ENCODE results near the gene LRRC26.
"Not testable (repeated sequence)": the region's sequence is repeated elsewhere in the genome, so short reads cannot be mapped to it uniquely, and the experiment has no call there.

LRRC26 gene

GRCh38 chr9:137126786-137127185 lies 43.1 kb downstream of the LRRC26 start:
- no peaks in the 10 kb centered on the region for H4K20me1 ChIP-seq (ENCODE audit: insufficient read depth, low read length)

GRCh38 chr9:137123952-137124462 lies 45.8 kb downstream of the LRRC26 start:
- H2AFZ ChIP-seq (ENCODE audit: low read length); H3K79me2 ChIP-seq (ENCODE audit: insufficient read depth, low read length); H3K4me3 ChIP-seq (ENCODE audit: low read depth, low read length, poor library complexity, severe bottlenecking); H3K9me3 ChIP-seq (ENCODE audit: low read length); H3K4me2 ChIP-seq (ENCODE audit: low read length); H4K20me1 ChIP-seq (ENCODE audit: insufficient read depth, low read length); H3K9ac ChIP-seq (ENCODE audit: low read length); H3K27me3 ChIP-seq (ENCODE audit: insufficient read depth, low read length); H3K36me3 ChIP-seq (ENCODE audit: insufficient read depth, low read length); H3F3A ChIP-seq (ENCODE audit: insufficient read depth, low read length); H3K9me2 ChIP-seq (ENCODE audit: low read depth, low read length): not testable (repeated sequence)
- Histone ChIP-seq H3K27ac (ENCODE audit: low read depth, low read length, poor library complexity, severe bottlenecking) (peak overlapping the region; percentile 85), H3K4me1 (ENCODE audit: insufficient read depth, low read length, severe bottlenecking) (peaks cover 64% of the 10 kb centered on the region)

More at GRCh38 chr9:137126786-137127185, 43.1 kb downstream of the LRRC26 start:
- no peaks in the 10 kb centered on the region for H3K9me3 ChIP-seq (ENCODE audit: low read length)
- H3K36me3 ChIP-seq (ENCODE audit: insufficient read depth, low read length) = no peaks in the 10 kb centered on the region
- H2AFZ ChIP-seq (ENCODE audit: low read length) = no peak overlapping the region
- peak overlapping the region; percentile 96 for H3K4me2 ChIP-seq (ENCODE audit: low read length)
- 0 out of 2 replicates have a peak, but pooled peaks cover 6% of the 10 kb centered on the region for H3K79me2 ChIP-seq (ENCODE audit: insufficient read depth, low read length)
- H3K27me3 ChIP-seq (ENCODE audit: insufficient read depth, low read length) = no peaks in the 10 kb centered on the region
- peak overlapping the region; percentile 86 for H3K9ac ChIP-seq (ENCODE audit: low read length)
- no peaks in the 10 kb centered on the region for H3F3A ChIP-seq (ENCODE audit: insufficient read depth, low read length)
- TF ChIP-seq CTCF (IDR thresholded peaks at IDR 0.05; ENCODE audit: low read length) (no peak), EZH2 (IDR thresholded peaks at IDR 0.05; ENCODE audit: borderline replicate concordance, low read length) (no peak)
- no peaks in the 10 kb centered on the region for H3K9me2 ChIP-seq (ENCODE audit: low read depth, low read length)
- H3K4me1 ChIP-seq (ENCODE audit: insufficient read depth, low read length, severe bottlenecking) = peaks cover 57% of the 10 kb centered on the region
- peak overlapping the region; percentile 90 for H3K27ac ChIP-seq (ENCODE audit: low read depth, low read length, poor library complexity, severe bottlenecking)
- peak overlapping the region; percentile 85 for H3K4me3 ChIP-seq (ENCODE audit: low read depth, low read length, poor library complexity, severe bottlenecking)

- no peak for TF ChIP-seq EZH2 (IDR thresholded peaks at IDR 0.05; ENCODE audit: borderline replicate concordance, low read length)
- no peak overlapping the region for H3K9ac ChIP-seq (ENCODE audit: low read length)
- H3F3A ChIP-seq (ENCODE audit: insufficient read depth, low read length) = no peaks in the 10 kb centered on the region
- H3K79me2 ChIP-seq (ENCODE audit: insufficient read depth, low read length) = 0 out of 2 replicates have a peak, but pooled peaks cover 6% of the 10 kb centered on the region
- no peaks in the 10 kb centered on the region for H3K27me3 ChIP-seq (ENCODE audit: insufficient read depth, low read length)
- H3K4me2 ChIP-seq (ENCODE audit: low read length) = peak overlapping the region; percentile 3; the same call in 1 of the 2 replicates
- H3K4me1 ChIP-seq (ENCODE audit: insufficient read depth, low read length, severe bottlenecking) = peaks cover 64% of the 10 kb centered on the region
- H4K20me1 ChIP-seq (ENCODE audit: insufficient read depth, low read length) = no peaks in the 10 kb centered on the region
- H3K4me3 ChIP-seq (ENCODE audit: low read depth, low read length, poor library complexity, severe bottlenecking) = no peak overlapping the region
- no peak overlapping the region for H2AFZ ChIP-seq (ENCODE audit: low read length)
- H3K9me2 ChIP-seq (ENCODE audit: low read depth, low read length) = no peaks in the 10 kb centered on the region
- H3K9me3 ChIP-seq (ENCODE audit: low read length) = no peaks in the 10 kb centered on the region
- no peaks in the 10 kb centered on the region for H3K36me3 ChIP-seq (ENCODE audit: insufficient read depth, low read length)
- peak overlapping the region; percentile 85 for H3K27ac ChIP-seq (ENCODE audit: low read depth, low read length, poor library complexity, severe bottlenecking)
Observed at GRCh38 chr9:137123468-137123837, 46.4 kb downstream of the LRRC26 start.

- H3K4me2 ChIP-seq (ENCODE audit: low read length) = peak overlapping the region; percentile 48
- peaks cover 59% of the 10 kb centered on the region for H3K4me1 ChIP-seq (ENCODE audit: insufficient read depth, low read length, severe bottlenecking)
Observed at GRCh38 chr9:137122796-137123467, 46.9 kb downstream of the LRRC26 start.

GRCh38 chr9:137121927-137122795 lies 47.7 kb downstream of the LRRC26 start:
- peaks cover 51% of the 10 kb centered on the region for H3K4me1 ChIP-seq (ENCODE audit: insufficient read depth, low read length, severe bottlenecking)
- H2AFZ ChIP-seq (ENCODE audit: low read length); H4K20me1 ChIP-seq (ENCODE audit: insufficient read depth, low read length); H3K36me3 ChIP-seq (ENCODE audit: insufficient read depth, low read length); H3K9ac ChIP-seq (ENCODE audit: low read length); H3F3A ChIP-seq (ENCODE audit: insufficient read depth, low read length); H3K27me3 ChIP-seq (ENCODE audit: insufficient read depth, low read length); H3K9me2 ChIP-seq (ENCODE audit: low read depth, low read length); H3K9me3 ChIP-seq (ENCODE audit: low read length); H3K79me2 ChIP-seq (ENCODE audit: insufficient read depth, low read length): not testable (repeated sequence)
- H3K4me3 ChIP-seq (ENCODE audit: low read depth, low read length, poor library complexity, severe bottlenecking) = peak overlapping the region; percentile 2
- H3K27ac ChIP-seq (ENCODE audit: low read depth, low read length, poor library complexity, severe bottlenecking) = peak overlapping the region; percentile 85
- peak overlapping the region; percentile 48 for H3K4me2 ChIP-seq (ENCODE audit: low read length)

More at GRCh38 chr9:137122796-137123467, 46.9 kb downstream of the LRRC26 start:
- peak overlapping the region; percentile 85 for H3K27ac ChIP-seq (ENCODE audit: low read depth, low read length, poor library complexity, severe bottlenecking)
- H3K4me3 ChIP-seq (ENCODE audit: low read depth, low read length, poor library complexity, severe bottlenecking); H3K9me3 ChIP-seq (ENCODE audit: low read length); H3K79me2 ChIP-seq (ENCODE audit: insufficient read depth, low read length); H3K9me2 ChIP-seq (ENCODE audit: low read depth, low read length); H4K20me1 ChIP-seq (ENCODE audit: insufficient read depth, low read length); H3K9ac ChIP-seq (ENCODE audit: low read length); H3K36me3 ChIP-seq (ENCODE audit: insufficient read depth, low read length); H3K27me3 ChIP-seq (ENCODE audit: insufficient read depth, low read length); H2AFZ ChIP-seq (ENCODE audit: low read length); H3F3A ChIP-seq (ENCODE audit: insufficient read depth, low read length): not testable (repeated sequence)

Measured in OCI-LY1 (cell line).